COLO668 (cell line): ENCODE measurements around the gene SMC1A.
"Not testable (repeated sequence)": the region's sequence is repeated elsewhere in the genome, so short reads cannot be mapped to it uniquely, and the experiment has no call there.

Experiments
- DNase-seq: peaks from one replicate; lab custom pipeline; 2025; ENCODE audit not compliant: unreplicated experiment; lab: John Stamatoyannopoulos, UW

Gene SMC1A

DNA sequence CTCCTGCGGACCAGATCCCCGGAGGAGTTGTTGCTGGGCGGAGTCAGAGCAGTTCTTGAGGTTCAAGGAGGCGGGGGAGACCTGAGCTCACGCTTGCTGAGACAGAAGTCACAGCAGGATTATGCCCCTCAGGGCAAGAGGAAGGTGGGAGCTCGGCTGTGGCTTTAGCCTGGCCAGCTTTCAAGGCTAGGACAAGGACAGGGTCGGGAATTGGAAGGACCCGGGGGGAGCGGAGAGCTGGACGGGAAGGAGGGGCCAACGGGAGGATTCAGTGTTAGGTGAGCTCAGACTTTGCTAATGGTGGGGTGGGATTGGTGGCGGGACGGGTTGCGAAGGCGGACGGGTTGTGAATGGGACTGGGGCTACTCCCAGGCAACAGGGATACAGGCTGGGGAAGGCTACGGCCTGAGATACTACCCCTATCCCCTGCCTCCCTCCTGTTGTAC is 430 bp upstream of the SMC1A start, which contains the start of gene RIBC1:
Gene RIBC1, plus strand, starts transcription at position 13 of the 446 bp plus-strand sequence. CDS start 3,404 bp downstream, outside the sequence.
- DNase-seq: no peak

DNA sequence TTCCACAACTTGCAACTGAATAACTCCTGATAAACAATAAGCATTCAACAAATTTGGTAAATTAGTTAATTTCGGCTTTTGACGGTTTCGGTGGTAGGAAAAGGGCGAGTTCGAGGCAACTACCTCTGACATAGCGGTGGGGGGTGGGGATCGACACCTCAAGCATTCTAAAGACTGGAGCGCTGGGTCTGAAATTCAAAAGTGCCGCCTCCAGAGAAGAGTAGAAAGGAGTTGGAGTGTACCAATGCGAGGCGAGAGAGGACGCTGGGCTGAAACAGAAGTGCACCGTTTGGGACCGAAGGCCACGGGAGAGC is 725 bp downstream of the SMC1A start:
- no peak for DNase-seq

DNA sequence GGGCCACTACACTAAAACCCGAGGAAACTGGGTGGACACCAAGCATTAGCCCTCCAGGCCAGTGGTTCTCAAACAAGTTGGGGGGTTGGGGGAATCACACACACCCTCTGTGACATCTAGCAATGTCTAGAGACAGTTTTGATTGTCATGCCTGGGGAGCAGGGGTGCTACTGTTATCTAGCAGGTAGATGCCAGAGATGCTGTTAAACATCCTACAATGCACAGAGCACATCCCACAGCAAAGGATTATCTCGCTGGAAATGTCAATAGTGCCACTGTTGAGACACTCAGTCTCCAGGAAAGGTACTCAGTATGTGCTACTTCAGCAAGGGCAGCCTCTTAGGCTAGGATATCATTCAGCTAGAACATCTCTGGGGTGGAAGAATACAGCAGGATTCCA is 1.3 kb downstream of the SMC1A start:
- DNase-seq: no peak

DNA sequence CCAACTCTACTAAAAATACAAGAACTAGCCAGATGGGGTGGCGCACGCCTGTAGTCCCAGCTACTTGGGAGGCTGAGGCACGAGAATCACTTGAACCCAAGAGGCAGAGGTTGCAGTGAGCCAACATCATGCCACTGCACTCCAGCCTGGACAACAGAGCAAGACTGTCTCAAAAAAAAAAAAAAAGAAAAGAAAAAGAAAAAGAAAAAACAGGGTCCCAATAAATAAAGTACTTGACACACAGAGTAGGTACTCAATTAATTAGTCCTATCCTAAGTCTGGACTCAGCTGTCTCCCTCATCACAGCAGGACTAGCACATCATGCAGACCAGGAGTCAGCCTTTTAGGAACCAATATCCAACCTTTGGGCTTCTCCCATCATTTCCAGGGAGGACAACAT is 2.1 kb downstream of the SMC1A start:
- not testable (repeated sequence) for DNase-seq

DNA sequence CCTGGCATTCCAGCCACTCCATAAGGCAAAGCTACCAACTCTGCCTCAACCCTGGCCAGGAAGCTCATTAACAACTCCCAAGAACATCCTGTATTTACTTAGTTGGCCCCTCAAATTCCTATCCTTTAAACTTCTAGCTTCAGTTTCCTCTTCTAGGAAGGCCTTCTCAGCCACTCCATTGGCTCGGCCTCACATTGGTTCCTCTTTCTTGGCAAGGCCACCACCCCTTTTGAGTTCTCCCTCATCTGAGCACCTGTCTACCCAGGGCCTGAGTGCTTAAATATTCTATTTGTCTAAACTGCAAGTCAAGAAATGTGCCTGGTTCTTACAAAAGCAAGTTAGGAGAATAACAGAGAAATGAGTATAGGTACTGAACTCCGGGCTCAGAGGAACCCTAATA is 10.0 kb downstream of the SMC1A start:
- no peak for DNase-seq

DNA sequence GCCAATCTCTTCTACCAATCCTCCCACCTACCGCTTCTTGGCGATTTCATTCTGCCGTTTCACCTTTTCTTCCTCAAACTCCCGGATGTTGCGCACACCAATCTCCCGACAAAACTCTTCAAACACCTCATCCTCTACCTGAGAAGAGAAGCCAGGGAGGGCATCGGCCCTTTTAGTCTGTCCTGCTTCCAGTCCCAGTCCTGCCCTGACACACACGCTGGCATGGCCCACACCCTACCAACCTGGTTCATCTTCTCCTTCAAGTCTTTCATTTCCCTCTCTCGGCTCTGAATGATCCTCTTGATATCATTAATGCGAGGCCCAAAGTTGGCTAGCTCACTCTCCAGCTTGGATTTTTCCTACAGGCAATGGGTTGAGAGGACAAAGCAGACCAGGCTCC is 18.9 kb downstream of the SMC1A start:
- DNase-seq: no peak

DNA sequence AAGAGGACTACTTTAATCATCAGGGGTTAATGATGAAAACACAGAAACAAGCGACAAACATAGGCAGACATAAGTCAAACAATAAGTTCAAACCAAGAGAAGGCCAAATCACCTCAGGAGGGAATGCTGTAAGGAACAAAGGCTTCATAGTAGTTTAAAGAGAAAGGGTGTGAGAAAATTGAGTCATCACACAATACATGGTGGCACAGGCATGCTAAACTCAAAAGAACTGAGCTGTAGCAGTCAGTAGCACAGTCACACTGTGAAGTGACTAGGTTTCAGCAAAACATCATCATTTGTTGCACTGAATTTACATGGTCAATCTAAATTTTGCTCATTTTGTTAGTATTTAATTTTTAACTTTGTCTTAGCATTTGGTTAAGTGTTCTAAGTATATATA is 24.2 kb downstream of the SMC1A start:
- no peak for DNase-seq

DNA sequence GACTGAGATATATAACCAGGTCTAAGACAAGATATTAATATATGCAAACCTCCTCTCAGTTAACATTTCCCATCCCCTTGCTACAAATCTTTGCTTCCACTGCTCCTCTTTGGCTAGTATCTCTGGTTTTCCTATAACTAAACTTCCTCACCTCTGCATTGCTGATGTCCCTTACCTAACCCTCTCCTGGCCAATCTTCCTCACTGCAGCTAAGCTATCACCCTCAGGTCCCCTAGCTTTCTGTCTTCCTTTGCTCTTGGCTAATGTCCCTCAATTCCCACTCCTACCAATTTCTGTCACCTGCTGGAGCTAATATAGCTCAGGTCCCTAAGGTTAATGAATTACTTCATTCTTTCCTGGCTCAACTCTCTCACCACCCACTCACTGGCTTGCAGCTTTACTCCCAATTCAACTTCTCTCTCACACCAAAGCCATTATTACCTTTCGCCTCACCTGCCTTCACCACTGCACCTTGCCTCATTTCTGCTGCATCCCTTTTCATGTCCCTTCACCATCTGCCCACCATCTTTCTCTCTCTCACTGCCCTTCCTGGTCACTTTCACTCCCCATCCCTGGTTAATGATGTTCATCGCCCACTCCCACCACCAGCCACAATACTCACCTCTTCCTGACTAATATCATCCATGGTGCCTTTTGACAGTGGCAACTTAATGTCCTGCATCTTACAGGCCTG is 26.7 kb downstream of the SMC1A start:
- no peak for DNase-seq

DNA sequence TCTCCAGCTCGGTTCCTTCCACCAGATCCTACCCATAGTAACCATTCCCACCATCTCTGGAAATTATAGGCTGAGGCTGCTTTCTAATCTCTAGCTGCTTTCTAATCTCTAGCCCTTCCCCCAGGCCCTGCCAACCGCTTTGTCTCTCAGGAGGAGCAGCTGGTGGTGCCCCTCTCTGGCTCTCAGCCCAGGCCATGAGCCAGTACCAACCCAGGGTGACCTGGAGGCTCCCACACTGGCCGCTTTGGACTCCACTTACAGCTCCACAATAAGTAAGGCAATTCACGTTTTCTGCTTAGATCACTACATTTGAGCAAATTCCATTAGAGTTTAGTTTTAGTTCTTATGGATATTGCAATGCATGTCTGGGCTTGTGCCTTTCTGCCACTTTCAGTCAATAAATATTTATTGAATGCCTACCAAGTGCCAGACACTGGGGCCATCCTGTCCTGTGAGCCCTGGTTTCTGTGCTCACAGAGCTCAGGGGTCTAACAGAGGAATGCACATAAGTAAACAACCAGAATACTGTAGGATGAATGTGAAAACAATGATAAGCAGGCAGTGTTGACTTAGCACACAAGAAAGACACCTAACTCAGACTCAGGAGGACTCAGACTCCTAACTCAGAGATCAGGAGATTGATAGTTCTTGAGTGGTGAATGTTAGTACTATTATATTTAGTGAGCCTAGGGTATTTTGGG is 38.9 kb downstream of the SMC1A start:
- DNase-seq: no peak

DNA sequence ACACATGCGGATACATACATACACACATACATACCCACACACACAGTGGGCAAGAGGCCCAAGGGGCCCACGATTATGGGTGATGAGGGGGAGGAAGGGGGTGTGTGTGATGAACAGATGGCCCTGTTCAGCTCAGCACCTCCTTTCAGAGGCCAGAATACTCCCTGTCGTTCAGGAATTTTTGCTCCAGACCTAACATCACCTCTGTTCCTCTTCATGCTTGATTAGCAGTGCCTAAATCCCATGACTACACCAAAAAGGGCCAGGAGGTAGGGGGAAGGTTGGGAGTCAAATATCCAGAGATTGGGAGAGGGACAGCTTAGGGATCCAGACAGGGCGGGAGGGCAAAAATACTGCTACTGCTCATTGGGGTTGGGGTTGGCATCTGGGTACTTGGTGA is 42.7 kb downstream of the SMC1A start:
- DNase-seq: no peak

DNA sequence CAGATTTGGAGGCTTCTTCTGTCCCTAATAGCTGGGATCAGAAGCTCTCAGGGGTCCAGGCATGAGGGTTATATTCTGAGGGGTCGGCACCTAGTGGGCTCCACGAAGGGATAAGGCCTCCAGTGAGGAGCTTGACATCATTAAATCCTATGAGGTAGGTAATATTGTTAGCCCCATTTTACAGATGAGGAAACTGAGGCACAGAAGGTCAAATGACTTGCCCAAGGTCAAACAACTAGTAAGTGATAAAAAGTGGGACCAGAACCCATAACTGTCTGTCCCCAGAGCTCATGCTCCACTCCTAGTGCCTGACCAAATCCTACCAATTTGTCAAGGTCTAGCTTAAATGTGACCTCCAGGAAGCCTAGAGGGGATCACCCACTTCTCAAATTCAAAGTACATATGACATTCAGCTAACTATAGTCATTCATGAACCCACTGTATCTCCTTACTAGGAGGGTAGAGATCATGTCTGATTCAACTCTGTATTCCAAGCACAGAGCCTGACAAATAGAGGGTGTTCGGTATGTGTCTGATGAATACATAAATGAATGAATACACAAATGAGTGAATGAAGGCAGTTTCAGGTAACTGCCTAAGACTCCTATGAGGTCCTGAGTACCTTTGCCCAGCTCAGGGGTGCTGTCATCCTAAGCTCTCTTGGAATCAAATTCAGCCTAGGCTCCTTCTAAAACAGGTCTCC is 43.3 kb downstream of the SMC1A start:
- no peak for DNase-seq

DNA sequence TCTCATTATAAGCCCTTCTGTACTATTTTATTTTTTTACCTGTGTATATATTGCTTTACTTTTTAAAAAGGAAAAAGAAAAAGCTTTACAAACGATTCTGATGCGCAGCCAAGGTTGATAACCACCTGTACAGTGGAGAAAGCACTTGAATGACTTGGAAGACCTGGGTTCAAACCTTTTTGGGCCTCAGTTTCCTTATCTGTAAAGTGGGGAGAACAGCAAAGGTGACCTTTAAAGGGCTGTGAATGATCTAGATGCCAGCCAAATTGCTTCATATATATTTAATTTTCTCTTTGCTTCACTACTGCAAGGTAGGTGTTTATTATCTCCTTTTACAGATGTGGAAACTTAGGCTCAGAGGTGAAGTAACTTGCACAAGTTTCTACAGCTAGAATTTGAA is 45.0 kb downstream of the SMC1A start:
- no peak for DNase-seq

DNA sequence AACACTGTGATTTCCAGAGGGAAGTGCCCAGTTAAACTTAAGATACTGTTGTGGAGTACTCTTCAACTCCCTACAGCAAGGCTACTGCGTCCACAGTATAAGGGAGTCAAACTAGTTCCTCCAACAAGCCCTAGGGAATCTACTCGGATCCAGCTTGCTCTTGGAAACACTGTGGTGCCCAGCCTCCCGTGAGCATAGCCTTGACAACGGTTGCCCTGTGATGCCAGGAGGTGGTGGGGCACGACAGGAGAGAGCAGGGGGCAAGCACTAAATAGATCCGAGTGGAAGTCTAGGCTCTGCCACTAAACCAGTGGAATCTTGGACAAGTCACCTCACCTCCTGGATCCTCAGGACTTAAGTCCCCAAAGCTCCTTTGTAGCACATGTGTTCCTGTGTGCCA is 45.6 kb downstream of the SMC1A start:
- DNase-seq: no peak

DNA sequence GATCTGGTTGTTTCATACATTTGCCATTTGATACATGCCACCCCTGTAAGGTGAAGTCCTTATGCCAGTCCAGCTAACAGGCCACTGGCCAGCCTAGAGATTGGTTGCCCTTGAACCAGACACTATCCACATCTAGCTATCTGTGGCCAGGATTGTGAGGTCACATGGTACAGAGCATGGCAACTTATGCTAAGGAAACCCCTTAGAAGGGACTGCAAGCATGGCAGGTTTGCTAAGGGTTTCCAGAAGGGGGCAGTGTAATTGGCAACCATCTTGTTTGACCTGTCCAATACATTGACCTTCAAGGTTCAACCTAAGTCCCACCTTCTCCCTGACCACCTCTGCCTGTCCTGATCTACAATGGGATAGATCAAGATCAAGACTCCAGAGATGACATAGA is 47.5 kb downstream of the SMC1A start:
- DNase-seq: no peak

DNA sequence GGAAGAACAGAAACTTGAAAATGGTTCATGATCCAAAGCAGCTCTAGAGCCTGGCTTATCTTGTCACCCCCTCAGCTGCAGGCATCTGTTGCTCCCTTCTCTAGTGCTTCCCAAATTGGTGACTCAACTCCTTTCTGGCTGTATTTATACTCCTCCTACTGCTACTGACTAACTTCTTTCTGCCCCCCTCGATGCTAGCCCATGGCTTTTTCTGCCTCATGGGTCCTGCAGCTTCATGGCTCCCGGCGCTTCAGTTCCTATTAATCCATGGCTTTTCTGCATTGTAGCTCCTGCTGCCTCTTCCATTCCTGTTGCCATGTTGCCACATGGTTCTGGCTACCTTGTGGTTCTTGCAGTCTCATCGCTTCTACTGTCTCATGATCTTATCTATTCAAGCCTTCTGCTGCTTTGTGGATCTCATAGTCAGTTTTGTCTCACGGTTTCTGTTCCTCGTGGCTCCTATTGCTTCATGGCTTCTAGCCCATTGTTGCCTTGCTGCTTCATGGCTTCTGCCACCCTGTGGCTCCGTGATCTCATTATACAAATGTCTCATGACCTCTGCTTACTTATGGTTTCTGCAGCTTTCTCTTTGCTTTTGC is 48.1 kb downstream of the SMC1A start:
- DNase-seq: no peak

DNA sequence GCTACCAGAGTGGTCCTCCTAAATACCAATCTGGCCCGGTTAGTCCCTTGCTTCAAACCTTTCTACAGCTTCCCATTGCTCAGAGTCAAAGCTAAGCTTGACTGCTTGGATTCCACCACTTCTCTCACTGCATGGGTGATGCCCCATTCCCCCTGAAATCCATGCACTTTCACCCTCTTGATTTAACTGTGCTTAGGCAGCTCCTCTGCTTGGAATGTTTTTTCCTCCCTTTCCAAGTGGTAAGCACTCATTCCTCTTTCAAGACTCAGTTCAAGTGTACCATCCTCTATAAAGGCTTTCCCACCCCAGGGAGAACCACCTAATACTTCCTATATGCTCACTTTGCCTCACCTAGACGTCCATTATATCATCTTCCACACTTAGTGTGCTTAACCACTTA is 49.1 kb downstream of the SMC1A start:
- no peak for DNase-seq

DNA sequence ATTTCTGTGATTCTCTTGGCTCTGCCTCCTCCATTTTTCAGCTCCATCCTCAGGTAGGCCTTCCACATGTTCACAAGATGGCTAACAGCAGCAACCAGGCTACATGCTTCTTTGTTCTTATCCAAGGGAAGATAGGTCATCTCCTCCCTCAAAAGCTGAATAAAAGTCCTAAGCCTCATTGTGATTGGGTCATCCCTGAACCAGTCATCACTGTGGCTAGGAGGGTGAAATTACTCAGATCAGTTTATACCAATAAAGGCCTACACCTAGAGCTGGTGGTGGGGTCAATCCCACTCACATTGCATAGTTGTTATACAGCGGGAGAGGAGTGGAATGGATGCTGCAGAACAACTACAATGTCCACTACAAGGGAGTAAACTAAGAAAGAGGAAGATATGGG is 56.0 kb downstream of the SMC1A start:
- not testable (repeated sequence) for DNase-seq

DNA sequence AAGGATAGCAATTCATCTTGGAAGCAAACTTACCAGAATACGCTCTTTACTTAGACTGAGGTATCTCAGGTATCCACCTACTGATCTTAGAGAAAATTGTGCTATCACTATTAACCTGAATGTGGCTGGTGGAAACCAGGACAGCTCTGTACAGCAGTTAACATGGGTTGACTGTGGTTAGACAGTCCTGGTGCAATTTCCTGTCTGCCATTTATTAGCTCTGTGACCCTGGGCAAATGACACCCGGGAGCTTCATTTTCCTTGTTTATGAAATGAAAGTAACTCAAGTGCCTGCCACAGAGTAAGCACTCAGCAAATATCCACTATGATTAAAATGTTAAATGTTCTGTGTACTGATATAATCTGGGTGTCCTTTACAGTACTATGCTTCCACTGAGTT is 60.0 kb downstream of the SMC1A start:
- no peak for DNase-seq

DNA sequence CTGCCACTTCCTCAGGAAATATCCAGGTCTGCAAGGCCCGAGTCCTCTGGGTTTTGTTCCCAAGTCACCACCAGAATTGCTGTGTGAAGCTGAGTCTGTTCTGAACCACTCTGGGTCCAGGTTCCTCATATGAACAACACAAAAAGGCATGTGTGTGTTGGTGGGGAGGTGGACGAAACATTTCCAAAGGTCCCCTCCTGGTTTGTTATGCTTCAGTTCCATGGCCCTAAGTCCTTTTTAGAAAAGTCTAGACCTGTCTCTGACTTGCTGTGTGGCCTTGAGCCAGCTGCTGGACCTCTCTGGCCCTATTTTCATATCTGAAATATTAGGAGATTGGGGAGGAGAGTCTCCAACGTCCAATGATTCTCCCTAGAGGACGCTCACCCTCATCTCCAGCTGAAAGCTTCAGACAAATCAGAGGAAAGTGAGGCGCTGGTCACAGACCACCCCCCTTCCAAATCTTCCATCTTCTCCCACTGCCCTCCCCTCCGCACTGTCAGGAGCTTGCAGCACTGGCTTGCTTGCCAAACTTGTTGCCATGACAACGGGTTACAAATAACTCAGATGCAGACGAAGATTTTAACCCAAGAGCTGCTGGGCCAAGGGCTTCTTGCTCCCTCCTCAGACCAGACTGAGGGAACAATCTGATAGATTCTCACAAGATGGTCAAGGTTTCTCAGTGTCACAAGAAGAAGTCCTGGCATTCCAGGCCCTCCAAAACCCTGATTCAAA is 64.5 kb downstream of the SMC1A start:
- DNase-seq: no peak

DNA sequence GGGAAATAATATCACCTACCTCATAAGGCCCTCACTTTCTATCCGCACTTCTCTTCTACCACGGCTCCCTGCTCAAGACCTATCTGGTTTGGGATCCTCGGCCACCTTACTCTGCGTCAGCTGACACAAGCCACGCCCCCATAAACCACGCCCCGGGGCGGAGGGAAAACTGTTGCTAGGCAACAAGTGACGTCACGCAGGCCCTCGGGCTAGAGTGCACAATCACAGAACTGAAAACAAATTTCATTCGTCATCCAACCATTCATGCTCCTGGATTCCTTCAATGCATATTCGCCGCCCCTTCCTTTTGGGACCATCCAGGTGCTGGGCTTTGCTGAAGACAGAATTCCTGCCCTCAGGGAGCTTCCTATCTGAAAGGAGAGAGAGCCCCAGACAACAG is 66.3 kb downstream of the SMC1A start:
- DNase-seq: peak; percentile 5

DNA sequence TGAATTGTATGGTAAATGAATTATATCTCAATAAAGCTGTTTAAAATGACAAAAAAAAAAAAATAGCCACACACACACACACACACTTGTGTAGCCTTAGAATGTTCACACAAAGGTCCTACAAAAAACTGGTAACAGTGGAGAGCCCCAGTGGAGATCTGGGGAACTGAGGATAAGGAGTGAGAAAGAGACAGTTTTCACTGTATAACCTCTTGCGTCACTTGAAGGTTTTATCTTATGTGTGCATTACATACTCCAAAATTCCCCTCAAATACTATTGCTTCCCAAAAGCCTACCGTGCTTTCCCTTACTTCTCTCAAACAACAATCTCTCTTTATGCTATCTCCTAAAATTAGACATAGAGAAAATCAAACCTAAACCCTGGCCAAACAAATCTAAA is 67.8 kb downstream of the SMC1A start:
- no peak for DNase-seq
